ENCODE data around the gene ICAM1.

- no peak for TF ChIP-seq TARDBP (CRISPR knock-in tag; IDR thresholded peaks at IDR 0.05)
- no peak for TF ChIP-seq GATAD2A (CRISPR knock-in tag; IDR thresholded peaks at IDR 0.05)
- no peak for TF ChIP-seq ZBTB2 (CRISPR knock-in tag; IDR thresholded peaks at IDR 0.05; ENCODE audit: low read depth)
These were observed 8.1 kb upstream of the ICAM1 start for GRCh38 chr19:10262771-10263170.

Measured in HepG2 (cell line).